ENCODE data around the gene FOXP1. TPM values are rescaled to one million over a fixed set of nuclear protein-coding genes. Genes with fewer than 3 reads are reported as not detected.

Gene FOXP1
- total and polyA plus RNA-seq, 3 experiments from 2014 or later = 142 to 185 (median 147) TPM

- no peaks in the 10 kb centered on the region for H3K27me3 ChIP-seq (ENCODE audit: insufficient read depth, low read length, poor library complexity, severe bottlenecking)
- H3K4me1 Mint-ChIP-seq = peaks cover 65 to 86% (median 80%) of the 10 kb centered on the region in 3 donors
- H3K4me3 ChIP-seq (ENCODE audit: low read length) = peak overlapping the region; percentile 61
- H3K27ac Mint-ChIP-seq = peak overlapping the region; percentile 89 to 98 (median 96)
- ChIA-PET POLR2A (interaction anchor here (0.6 to 1.1 kb wide), 9 partner anchors 13 to 452 kb away, joined by 3 to 7 read pairs (median 3); no protein-coding TSS in a partner anchor), CTCF (interaction anchor here (0.5 to 1.5 kb wide), 3 partner anchors 22 to 474 kb away, joined by 3 to 4 read pairs (median 4); no protein-coding TSS in a partner anchor)
- peaks cover 65% of the 10 kb centered on the region for H3K4me1 ChIP-seq (ENCODE audit: insufficient read depth, low read length)
- H3K27ac ChIP-seq (ENCODE audit: low read depth, low read length) = peak overlapping the region; percentile 79
- H3K9me3 ChIP-seq (ENCODE audit: low read length) = no peaks in the 10 kb centered on the region
- H3K36me3 ChIP-seq (ENCODE audit: insufficient read depth, low read length) = no peaks in the 10 kb centered on the region
- peak overlapping the region; percentile 89 to 95 (median 90) for H3K4me3 Mint-ChIP-seq
- peaks cover 0 to 24% (median 8%) of the 10 kb centered on the region in 3 donors for H3K36me3 Mint-ChIP-seq
- H3K9me3 Mint-ChIP-seq = no peaks in the 10 kb centered on the region
- H3K27me3 Mint-ChIP-seq = no peaks in the 10 kb centered on the region
- DNase-seq = peak; percentile 41 to 85 (median 74)
These were observed 452.8 kb downstream of the FOXP1 start for GRCh38 chr3:71130471-71131374.

GRCh38 chr3:71129611-71130431 lies 453.7 kb downstream of the FOXP1 start:
- H3K4me1 ChIP-seq (ENCODE audit: insufficient read depth, low read length) = peaks cover 67% of the 10 kb centered on the region
- Mint-ChIP-seq H3K27ac (peak overlapping the region; percentile 89 to 98 (median 96)), H3K4me3 (peak overlapping the region; percentile 89 to 95 (median 90)), H3K36me3 (peaks cover 4 to 33% (median 9%) of the 10 kb centered on the region in 3 donors), H3K4me1 (peaks cover 71 to 87% (median 80%) of the 10 kb centered on the region in 3 donors), H3K9me3 (no peaks in the 10 kb centered on the region), H3K27me3 (no peaks in the 10 kb centered on the region)
- H3K4me3 ChIP-seq (ENCODE audit: low read length) = peak overlapping the region; percentile 61
- H3K9me3 ChIP-seq (ENCODE audit: low read length) = no peaks in the 10 kb centered on the region
- H3K27me3 ChIP-seq (ENCODE audit: insufficient read depth, low read length, poor library complexity, severe bottlenecking) = no peaks in the 10 kb centered on the region
- ChIA-PET POLR2A (interaction anchor here (0.6 to 1.0 kb wide), 3 partner anchors 12 to 325 kb away, joined by 3 read pairs; no protein-coding TSS in a partner anchor), CTCF (interaction anchor here (1.0 kb wide), 1 partner anchor 314 kb away, joined by 4 read pairs; no protein-coding TSS in a partner anchor)
- peak in 2 of 5 donors; percentile 43 to 55 for DNase-seq
- no peaks in the 10 kb centered on the region for H3K36me3 ChIP-seq (ENCODE audit: insufficient read depth, low read length)
- H3K27ac ChIP-seq (ENCODE audit: low read depth, low read length) = peak overlapping the region; percentile 79

GRCh38 chr3:71128961-71129360 lies 454.6 kb downstream of the FOXP1 start:
- Histone ChIP-seq H3K4me3 (ENCODE audit: low read length) (peak overlapping the region; percentile 61), H3K4me1 (ENCODE audit: insufficient read depth, low read length) (peaks cover 60% of the 10 kb centered on the region), H3K9me3 (ENCODE audit: low read length) (no peaks in the 10 kb centered on the region), H3K27me3 (ENCODE audit: insufficient read depth, low read length, poor library complexity, severe bottlenecking) (no peaks in the 10 kb centered on the region), H3K27ac (ENCODE audit: low read depth, low read length) (peak overlapping the region; percentile 79), H3K36me3 (ENCODE audit: insufficient read depth, low read length) (no peaks in the 10 kb centered on the region)
- H3K27ac Mint-ChIP-seq = peak overlapping the region; percentile 89 to 98 (median 96)
- POLR2A ChIA-PET = interaction anchor here (0.6 kb wide), 1 partner anchor 31 kb away, joined by 3 read pairs; no protein-coding TSS in a partner anchor
- H3K9me3 Mint-ChIP-seq = no peaks in the 10 kb centered on the region
- peaks cover 67 to 84% (median 78%) of the 10 kb centered on the region in 3 donors for H3K4me1 Mint-ChIP-seq
- H3K36me3 Mint-ChIP-seq = peaks cover 6 to 35% (median 9%) of the 10 kb centered on the region in 3 donors
- DNase-seq = no peak
- CTCF ChIA-PET = interaction anchor here (0.7 to 1.3 kb wide), 2 partner anchors 9 to 379 kb away, joined by 3 to 4 read pairs; no protein-coding TSS in a partner anchor
- H3K27me3 Mint-ChIP-seq = no peaks in the 10 kb centered on the region
- H3K4me3 Mint-ChIP-seq = peak overlapping the region; percentile 89 to 95 (median 90)

GRCh38 chr3:71127844-71128243 lies 455.7 kb downstream of the FOXP1 start:
- H3K36me3 Mint-ChIP-seq = peaks cover 6 to 39% (median 7%) of the 10 kb centered on the region in 3 donors
- peaks cover 69 to 82% (median 77%) of the 10 kb centered on the region in 3 donors for H3K4me1 Mint-ChIP-seq
- H3K9me3 Mint-ChIP-seq = no peaks in the 10 kb centered on the region
- CTCF ChIA-PET = no interaction called here
- no peaks in the 10 kb centered on the region for H3K27me3 Mint-ChIP-seq
- peak overlapping the region; percentile 75 to 95 (median 90) for H3K4me3 Mint-ChIP-seq
- Histone ChIP-seq H3K9me3 (ENCODE audit: low read length) (no peaks in the 10 kb centered on the region), H3K36me3 (ENCODE audit: insufficient read depth, low read length) (no peaks in the 10 kb centered on the region), H3K4me3 (ENCODE audit: low read length) (peak overlapping the region; percentile 61), H3K27me3 (ENCODE audit: insufficient read depth, low read length, poor library complexity, severe bottlenecking) (no peaks in the 10 kb centered on the region), H3K27ac (ENCODE audit: low read depth, low read length) (no peak overlapping the region), H3K4me1 (ENCODE audit: insufficient read depth, low read length) (peaks cover 61% of the 10 kb centered on the region)
- POLR2A ChIA-PET = no interaction called here
- peak overlapping the region; percentile 50 to 98 (median 91) for H3K27ac Mint-ChIP-seq
- DNase-seq = no peak

GRCh38 chr3:71127052-71127831 lies 456.3 kb downstream of the FOXP1 start:
- Histone ChIP-seq H3K27me3 (ENCODE audit: insufficient read depth, low read length, poor library complexity, severe bottlenecking) (no peaks in the 10 kb centered on the region), H3K4me1 (ENCODE audit: insufficient read depth, low read length) (peaks cover 57% of the 10 kb centered on the region), H3K9me3 (ENCODE audit: low read length) (no peaks in the 10 kb centered on the region), H3K4me3 (ENCODE audit: low read length) (peak overlapping the region; percentile 61), H3K27ac (ENCODE audit: low read depth, low read length) (no peak overlapping the region), H3K36me3 (ENCODE audit: insufficient read depth, low read length) (no peaks in the 10 kb centered on the region)
- H3K4me3 Mint-ChIP-seq = peak overlapping the region; percentile 75 to 95 (median 90)
- H3K4me1 Mint-ChIP-seq = peaks cover 73 to 82% (median 78%) of the 10 kb centered on the region in 3 donors
- DNase-seq = peak in 2 of 5 donors; percentile 40 to 46
- ChIA-PET POLR2A (no interaction called here), CTCF (interaction anchor here (1.6 kb wide), 1 partner anchor 33 kb away, joined by 3 read pairs; no protein-coding TSS in a partner anchor)
- peak overlapping the region; percentile 50 to 98 (median 88) for H3K27ac Mint-ChIP-seq
- no peaks in the 10 kb centered on the region for H3K9me3 Mint-ChIP-seq
- peaks cover 6 to 44% (median 7%) of the 10 kb centered on the region in 3 donors for H3K36me3 Mint-ChIP-seq
- no peaks in the 10 kb centered on the region for H3K27me3 Mint-ChIP-seq

- H3K27me3 ChIP-seq (ENCODE audit: insufficient read depth, low read length, poor library complexity, severe bottlenecking) = no peaks in the 10 kb centered on the region
- H3K4me3 ChIP-seq (ENCODE audit: low read length) = no peak overlapping the region
- Mint-ChIP-seq H3K27ac (peak overlapping the region in 6 of 8 donors; percentile 50 to 81 (median 68)), H3K4me3 (peak overlapping the region; percentile 30 to 64 (median 53)), H3K27me3 (no peaks in the 10 kb centered on the region), H3K4me1 (peaks cover 73 to 82% (median 78%) of the 10 kb centered on the region in 3 donors), H3K9me3 (no peaks in the 10 kb centered on the region), H3K36me3 (peaks cover 6 to 49% (median 9%) of the 10 kb centered on the region in 3 donors)
- no peak for DNase-seq
- ChIA-PET CTCF (interaction anchor here (1.0 kb wide), 1 partner anchor 74 kb away, joined by 3 read pairs; no protein-coding TSS in a partner anchor), POLR2A (no interaction called here)
- H3K4me1 ChIP-seq (ENCODE audit: insufficient read depth, low read length) = peaks cover 44% of the 10 kb centered on the region
- no peak overlapping the region for H3K27ac ChIP-seq (ENCODE audit: low read depth, low read length)
- H3K36me3 ChIP-seq (ENCODE audit: insufficient read depth, low read length) = no peaks in the 10 kb centered on the region
- H3K9me3 ChIP-seq (ENCODE audit: low read length) = no peaks in the 10 kb centered on the region
These were observed 457.8 kb downstream of the FOXP1 start for GRCh38 chr3:71125738-71126137.

- Histone ChIP-seq H3K4me1 (ENCODE audit: insufficient read depth, low read length) (peaks cover 61% of the 10 kb centered on the region), H3K27ac (ENCODE audit: low read depth, low read length) (no peak overlapping the region), H3K27me3 (ENCODE audit: insufficient read depth, low read length, poor library complexity, severe bottlenecking) (no peaks in the 10 kb centered on the region), H3K9me3 (ENCODE audit: low read length) (no peaks in the 10 kb centered on the region), H3K36me3 (ENCODE audit: insufficient read depth, low read length) (no peaks in the 10 kb centered on the region), H3K4me3 (ENCODE audit: low read length) (no peak overlapping the region)
- CTCF ChIA-PET = no interaction called here
- H3K27me3 Mint-ChIP-seq = no peaks in the 10 kb centered on the region
- POLR2A ChIA-PET = no interaction called here
- H3K4me3 Mint-ChIP-seq = no peak overlapping the region
- H3K27ac Mint-ChIP-seq = no peak overlapping the region
- H3K9me3 Mint-ChIP-seq = no peaks in the 10 kb centered on the region
- H3K36me3 Mint-ChIP-seq = peaks cover 6 to 49% (median 20%) of the 10 kb centered on the region in 3 donors
- DNase-seq = no peak
- peaks cover 84 to 91% (median 89%) of the 10 kb centered on the region in 3 donors for H3K4me1 Mint-ChIP-seq
These were observed 459.5 kb downstream of the FOXP1 start for GRCh38 chr3:71124048-71124447.

Data from CD8-positive, alpha-beta memory T cell (primary cell).